Loucy (cell line): Measurements from ENCODE around the gene TRA2B.
"Not testable (repeated sequence)": the region's sequence is repeated elsewhere in the genome, so short reads cannot be mapped to it uniquely, and the experiment has no call there.

ENCODE experiments used
- EZH2phosphoT487 ChIP-seq: fragments of 200-600 bp; IDR thresholded peaks from 2 replicates; pipeline ENCODE4 v1.6.1; 2018; ENCODE audit warnings: antibody characterized with exemption, mild to moderate bottlenecking, moderate library complexity, borderline replicate concordance
- TF ChIP-seq, protein P1 (sequence below): fragments of 200-600 bp; sonication (generic); conservative IDR thresholded peaks from 2 replicates; pipeline ENCODE4 v1.5.1; 2014; ENCODE audit warnings: mild to moderate bottlenecking, antibody characterized with exemption, low read length

DNA sequence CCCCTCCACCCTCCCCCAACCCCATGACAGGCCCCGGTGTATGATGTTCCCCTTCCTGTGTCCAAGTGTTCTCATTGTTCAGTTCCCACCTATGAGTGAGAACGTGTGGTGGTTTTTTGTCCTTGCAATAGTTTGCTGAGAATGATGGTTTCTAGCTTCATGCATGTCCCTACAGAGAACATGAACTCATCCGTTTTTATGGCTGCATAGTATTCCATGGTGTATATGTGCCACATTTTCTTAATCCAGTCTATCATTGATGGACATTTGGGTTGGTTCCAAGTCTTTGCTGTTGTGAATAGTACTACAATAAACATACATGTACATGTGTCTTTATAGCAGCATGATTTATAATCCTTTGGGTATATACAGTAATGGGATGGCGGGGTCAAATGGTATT lies 27.9 kb downstream of the TRA2B start:
- TF ChIP-seq, protein P1, sequence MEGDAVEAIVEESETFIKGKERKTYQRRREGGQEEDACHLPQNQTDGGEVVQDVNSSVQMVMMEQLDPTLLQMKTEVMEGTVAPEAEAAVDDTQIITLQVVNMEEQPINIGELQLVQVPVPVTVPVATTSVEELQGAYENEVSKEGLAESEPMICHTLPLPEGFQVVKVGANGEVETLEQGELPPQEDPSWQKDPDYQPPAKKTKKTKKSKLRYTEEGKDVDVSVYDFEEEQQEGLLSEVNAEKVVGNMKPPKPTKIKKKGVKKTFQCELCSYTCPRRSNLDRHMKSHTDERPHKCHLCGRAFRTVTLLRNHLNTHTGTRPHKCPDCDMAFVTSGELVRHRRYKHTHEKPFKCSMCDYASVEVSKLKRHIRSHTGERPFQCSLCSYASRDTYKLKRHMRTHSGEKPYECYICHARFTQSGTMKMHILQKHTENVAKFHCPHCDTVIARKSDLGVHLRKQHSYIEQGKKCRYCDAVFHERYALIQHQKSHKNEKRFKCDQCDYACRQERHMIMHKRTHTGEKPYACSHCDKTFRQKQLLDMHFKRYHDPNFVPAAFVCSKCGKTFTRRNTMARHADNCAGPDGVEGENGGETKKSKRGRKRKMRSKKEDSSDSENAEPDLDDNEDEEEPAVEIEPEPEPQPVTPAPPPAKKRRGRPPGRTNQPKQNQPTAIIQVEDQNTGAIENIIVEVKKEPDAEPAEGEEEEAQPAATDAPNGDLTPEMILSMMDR: not testable (repeated sequence)
- not testable (repeated sequence) for TF ChIP-seq EZH2phosphoT487
